Measurements from ENCODE around the gene TBC1D5.
"Not testable (repeated sequence)": the region's sequence is repeated elsewhere in the genome, so short reads cannot be mapped to it uniquely, and the experiment has no call there.

The TBC1D5 gene

DNA sequence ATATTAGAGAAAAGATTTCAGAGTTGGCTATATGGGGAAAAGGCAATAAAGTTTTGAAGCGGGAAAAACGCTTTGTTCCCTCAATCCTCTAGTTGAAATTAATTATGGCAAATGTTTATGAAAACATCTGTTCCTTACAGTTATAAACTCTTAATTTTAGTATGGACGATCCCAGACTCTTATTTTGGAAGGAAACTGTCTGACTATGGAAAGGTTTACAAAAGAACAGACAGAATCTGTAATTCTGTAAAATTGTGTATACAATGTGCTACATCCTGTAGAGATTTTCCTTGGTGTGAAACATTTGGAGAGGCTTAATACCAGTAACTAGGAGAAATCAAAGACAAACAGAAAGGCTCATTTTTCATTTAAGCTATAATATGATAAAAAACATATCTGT is 311.8 kb downstream of the TBC1D5 start:
- in situ Hi-C loops (cut with HindIII; ENCODE audit: low sequenced_read_pairs), result loop anchor here (25.0 kb wide), 1 partner anchor 407 kb away; no protein-coding TSS in a partner anchor

DNA sequence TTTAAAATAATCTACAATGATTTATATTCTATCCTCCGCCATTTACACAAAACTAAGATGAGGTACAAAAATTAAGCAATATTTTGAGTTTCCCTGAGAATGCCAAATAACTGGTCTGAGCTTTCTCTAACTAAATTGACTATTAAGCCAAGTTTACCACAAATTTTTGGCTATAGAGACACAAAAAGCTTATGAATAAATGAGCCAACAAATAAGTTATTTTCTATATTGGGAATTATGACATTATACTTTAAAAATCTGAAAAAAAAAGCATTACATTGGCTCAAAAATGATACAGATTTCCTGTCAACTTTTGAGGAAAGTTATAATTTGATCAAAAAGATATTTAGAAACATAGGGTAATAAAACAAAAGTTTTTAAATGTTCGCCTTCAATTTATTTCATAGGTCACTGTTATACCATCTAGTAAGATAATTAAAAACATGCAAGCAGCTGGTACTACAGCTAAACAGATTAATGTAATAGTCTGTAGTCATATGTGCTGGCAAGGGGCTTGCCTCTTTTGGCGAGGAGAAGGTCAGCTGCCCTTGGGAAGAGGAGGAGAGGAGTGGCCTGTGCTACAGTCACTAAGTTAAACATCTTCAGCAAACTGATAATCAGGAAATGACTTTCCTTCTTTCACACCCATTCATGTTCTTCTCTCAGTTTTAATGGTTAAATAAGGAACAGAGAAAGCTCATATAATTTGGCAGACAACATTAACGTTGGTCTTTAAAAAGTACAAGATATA is 318.5 kb downstream of the TBC1D5 start:
- in situ Hi-C loops (cut with HindIII; ENCODE audit: low sequenced_read_pairs), result no loop called here

GRCh38 chr3:17422636-17423035 is 319.8 kb downstream of the TBC1D5 start:
- in situ Hi-C loops (cut with HindIII; ENCODE audit: low sequenced_read_pairs), result no loop called here

GRCh38 chr3:17420668-17421067 is 321.8 kb downstream of the TBC1D5 start:
- in situ Hi-C loops (cut with HindIII; ENCODE audit: low sequenced_read_pairs), result no loop called here

- in situ Hi-C loops (cut with HindIII; ENCODE audit: low sequenced_read_pairs), result no loop called here
Observed at GRCh38 chr3:17412950-17413530, 329.4 kb downstream of the TBC1D5 start.

GRCh38 chr3:17411157-17411877 is 331.1 kb downstream of the TBC1D5 start:
- in situ Hi-C loops (cut with HindIII; ENCODE audit: low sequenced_read_pairs), result no loop called here

DNA sequence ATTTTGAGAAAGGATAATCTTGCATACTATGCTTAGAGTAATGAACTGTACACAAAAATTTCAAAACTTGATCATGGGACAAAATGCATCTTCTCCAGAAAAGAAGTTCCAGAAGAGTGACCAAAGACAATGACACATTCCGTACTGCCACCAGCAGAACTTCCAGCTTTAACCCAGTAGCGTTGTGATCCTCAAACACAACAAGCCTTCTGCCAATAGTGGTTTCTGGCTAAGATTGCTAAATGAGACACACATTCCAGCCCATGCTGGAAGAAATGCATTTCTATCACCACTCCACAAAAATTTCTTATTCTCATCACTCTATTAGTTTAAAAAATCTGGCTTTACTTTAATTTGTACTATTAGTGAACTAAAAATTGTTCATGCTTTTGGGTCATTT is 334.9 kb downstream of the TBC1D5 start:
- in situ Hi-C loops (cut with HindIII; ENCODE audit: low sequenced_read_pairs), result no loop called here

DNA sequence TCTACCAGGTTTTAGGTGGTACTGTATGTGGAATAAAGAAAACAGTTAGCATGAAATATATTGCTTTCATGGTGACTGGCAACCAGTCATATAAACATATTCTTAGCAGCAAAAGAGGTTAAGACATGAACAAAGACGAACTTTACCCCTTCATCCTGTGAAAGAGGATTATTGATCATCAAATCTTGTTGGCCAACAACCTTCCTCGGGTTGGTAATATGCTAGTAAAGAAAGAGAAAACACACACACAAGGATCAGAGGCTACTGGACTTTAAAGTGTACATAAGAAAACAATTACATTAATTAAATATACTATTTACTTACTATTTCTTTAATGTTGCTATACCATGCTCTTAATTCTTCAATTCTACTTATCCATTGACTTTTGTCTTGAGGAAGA is 337.9 kb downstream of the TBC1D5 start:
- in situ Hi-C loops (cut with HindIII; ENCODE audit: low sequenced_read_pairs), result no loop called here

GRCh38 chr3:17402442-17402841 is 340.0 kb downstream of the TBC1D5 start:
- in situ Hi-C loops (cut with HindIII; ENCODE audit: low sequenced_read_pairs), result no loop called here

- in situ Hi-C loops (cut with HindIII; ENCODE audit: low sequenced_read_pairs), result no loop called here
Observed at GRCh38 chr3:17401912-17402311, 340.5 kb downstream of the TBC1D5 start.

GRCh38 chr3:17399586-17399985 is 342.8 kb downstream of the TBC1D5 start:
- in situ Hi-C loops (cut with HindIII; ENCODE audit: low sequenced_read_pairs), result no loop called here

GRCh38 chr3:17398959-17399551 is 343.4 kb downstream of the TBC1D5 start:
- in situ Hi-C loops (cut with HindIII; ENCODE audit: low sequenced_read_pairs), result no loop called here

- in situ Hi-C loops (cut with HindIII; ENCODE audit: low sequenced_read_pairs), result no loop called here
Observed at GRCh38 chr3:17396036-17396435, 346.4 kb downstream of the TBC1D5 start.

DNA sequence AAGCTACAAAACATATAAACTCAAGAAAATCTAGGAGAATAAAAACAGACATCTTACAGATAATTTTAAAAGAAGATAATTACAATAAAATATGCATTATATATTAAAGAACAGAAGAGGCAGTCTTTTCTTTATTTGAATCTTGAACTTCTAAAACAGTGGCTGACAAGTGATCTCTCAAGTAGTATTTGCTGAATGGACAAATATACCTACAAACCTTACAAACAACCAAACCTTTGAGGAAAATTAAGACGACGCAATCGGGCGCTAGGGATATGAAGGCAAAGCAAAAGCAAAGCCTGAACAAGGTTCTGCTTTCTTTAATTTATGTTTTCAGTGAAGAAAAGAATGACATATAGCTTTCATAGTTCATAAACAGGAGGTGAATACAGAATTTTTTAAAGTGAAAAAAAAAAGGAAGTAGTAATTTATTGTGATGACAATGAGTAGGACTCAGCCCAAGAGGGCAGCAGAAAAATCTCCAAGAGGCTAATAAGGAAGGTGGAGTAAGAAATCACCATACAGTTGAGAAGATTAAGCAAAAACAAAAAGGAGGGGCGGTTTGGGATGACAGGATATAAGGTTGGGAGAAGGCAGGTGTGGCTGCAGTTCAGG is 347.8 kb downstream of the TBC1D5 start:
- in situ Hi-C loops (cut with HindIII; ENCODE audit: low sequenced_read_pairs), result no loop called here

DNA sequence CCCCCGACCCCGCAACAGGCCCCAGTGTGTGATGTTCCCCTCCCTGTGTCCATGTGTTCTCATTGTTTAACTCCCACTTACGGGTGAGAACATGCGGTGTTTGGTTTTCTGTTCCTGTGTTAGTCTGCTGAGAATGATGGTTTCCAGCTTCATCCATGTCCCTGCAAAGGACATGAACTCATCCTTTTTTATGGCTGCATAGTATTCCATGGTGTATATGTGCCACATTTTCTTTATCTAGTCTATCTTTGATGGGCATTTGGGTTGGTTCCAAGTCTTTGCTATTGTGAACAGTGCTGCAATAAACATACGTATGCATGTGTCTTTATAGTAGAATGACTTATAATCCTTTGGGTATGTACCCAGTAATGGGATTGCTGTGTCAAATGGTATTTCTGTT is 349.9 kb downstream of the TBC1D5 start:
- in situ Hi-C loops (cut with HindIII; ENCODE audit: low sequenced_read_pairs), result not testable (repeated sequence)

GRCh38 chr3:17390785-17391184 is 351.6 kb downstream of the TBC1D5 start:
- in situ Hi-C loops (cut with HindIII; ENCODE audit: low sequenced_read_pairs), result no loop called here

GRCh38 chr3:17387108-17387507 is 355.3 kb downstream of the TBC1D5 start:
- in situ Hi-C loops (cut with HindIII; ENCODE audit: low sequenced_read_pairs), result no loop called here

GRCh38 chr3:17386432-17386831 is 356.0 kb downstream of the TBC1D5 start:
- in situ Hi-C loops (cut with HindIII; ENCODE audit: low sequenced_read_pairs), result no loop called here

GRCh38 chr3:17384567-17385296 is 357.7 kb downstream of the TBC1D5 start:
- in situ Hi-C loops (cut with HindIII; ENCODE audit: low sequenced_read_pairs), result no loop called here

GRCh38 chr3:17373304-17373703 is 369.1 kb downstream of the TBC1D5 start:
- in situ Hi-C loops (cut with HindIII; ENCODE audit: low sequenced_read_pairs), result no loop called here

Data from DLD1 (cell line).